ENCODE data around the gene SMG7. TPM values are rescaled to one million over a fixed set of nuclear protein-coding genes. Genes with fewer than 3 reads are reported as not detected.

Gene SMG7
- total RNA-seq, 4 donors from 2014 or later = 37.8 to 82.1 (median 58.9) TPM

DNA sequence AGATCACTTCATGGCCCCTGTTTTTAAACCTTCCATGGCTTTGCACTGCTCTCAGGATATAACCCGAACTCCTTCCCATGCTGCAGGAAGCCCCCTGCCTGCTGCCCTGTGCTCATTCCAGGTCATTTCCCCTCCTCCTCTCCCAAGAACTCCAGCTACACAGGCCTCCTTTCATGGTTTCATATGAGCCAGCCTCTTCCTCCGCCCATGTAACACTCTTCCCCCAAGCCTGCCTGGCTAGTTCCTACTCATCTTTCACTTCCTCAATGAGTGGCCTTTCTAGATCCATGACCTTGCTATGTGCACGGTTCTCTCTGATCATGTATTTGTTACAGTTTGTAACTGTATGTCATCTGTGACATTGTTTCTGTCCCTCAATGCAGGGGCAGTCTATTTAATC, 121.1 kb downstream of the SMG7 start:
- Histone ChIP-seq H3K27ac (no peak overlapping the region), H3K4me3 (replicated peaks in 1 of 3) (no peak overlapping the region), H3K27me3 (no peaks in the 10 kb centered on the region), H3K9me3 (no peaks in the 10 kb centered on the region), H3K4me1 (no peaks in the 10 kb centered on the region), H3K36me3 (no peaks in the 10 kb centered on the region)
- 51 to 57% methylated on average over 3 of the region's 3 CpGs for WGBS, 2 donors
- TF ChIP-seq POLR2A (IDR thresholded peaks at IDR 0.05) = no peak
- TF ChIP-seq, protein P1, sequence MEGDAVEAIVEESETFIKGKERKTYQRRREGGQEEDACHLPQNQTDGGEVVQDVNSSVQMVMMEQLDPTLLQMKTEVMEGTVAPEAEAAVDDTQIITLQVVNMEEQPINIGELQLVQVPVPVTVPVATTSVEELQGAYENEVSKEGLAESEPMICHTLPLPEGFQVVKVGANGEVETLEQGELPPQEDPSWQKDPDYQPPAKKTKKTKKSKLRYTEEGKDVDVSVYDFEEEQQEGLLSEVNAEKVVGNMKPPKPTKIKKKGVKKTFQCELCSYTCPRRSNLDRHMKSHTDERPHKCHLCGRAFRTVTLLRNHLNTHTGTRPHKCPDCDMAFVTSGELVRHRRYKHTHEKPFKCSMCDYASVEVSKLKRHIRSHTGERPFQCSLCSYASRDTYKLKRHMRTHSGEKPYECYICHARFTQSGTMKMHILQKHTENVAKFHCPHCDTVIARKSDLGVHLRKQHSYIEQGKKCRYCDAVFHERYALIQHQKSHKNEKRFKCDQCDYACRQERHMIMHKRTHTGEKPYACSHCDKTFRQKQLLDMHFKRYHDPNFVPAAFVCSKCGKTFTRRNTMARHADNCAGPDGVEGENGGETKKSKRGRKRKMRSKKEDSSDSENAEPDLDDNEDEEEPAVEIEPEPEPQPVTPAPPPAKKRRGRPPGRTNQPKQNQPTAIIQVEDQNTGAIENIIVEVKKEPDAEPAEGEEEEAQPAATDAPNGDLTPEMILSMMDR (IDR thresholded peaks at IDR 0.05) = no peak
- no peak for DNase-seq
- intact Hi-C loops (cut with DNase I) = no loop called here

- H3K36me3 ChIP-seq = no peaks in the 10 kb centered on the region
- intact Hi-C loops (cut with DNase I) = no loop called here
- H3K27me3 ChIP-seq = no peaks in the 10 kb centered on the region
- H3K9me3 ChIP-seq = no peaks in the 10 kb centered on the region
- WGBS, 2 donors = 94 to 96% methylated on average over 2 of the region's 2 CpGs
- no peak overlapping the region for H3K27ac ChIP-seq
- no peak overlapping the region for H3K4me3 ChIP-seq (replicated peaks in 1 of 3)
- no peak for TF ChIP-seq POLR2A (IDR thresholded peaks at IDR 0.05)
- TF ChIP-seq, protein P1 (IDR thresholded peaks at IDR 0.05) = no peak
- no peaks in the 10 kb centered on the region for H3K4me1 ChIP-seq
- DNase-seq = no peak
These were observed 123.2 kb downstream of the SMG7 start for GRCh38 chr1:183595537-183595936.

DNA sequence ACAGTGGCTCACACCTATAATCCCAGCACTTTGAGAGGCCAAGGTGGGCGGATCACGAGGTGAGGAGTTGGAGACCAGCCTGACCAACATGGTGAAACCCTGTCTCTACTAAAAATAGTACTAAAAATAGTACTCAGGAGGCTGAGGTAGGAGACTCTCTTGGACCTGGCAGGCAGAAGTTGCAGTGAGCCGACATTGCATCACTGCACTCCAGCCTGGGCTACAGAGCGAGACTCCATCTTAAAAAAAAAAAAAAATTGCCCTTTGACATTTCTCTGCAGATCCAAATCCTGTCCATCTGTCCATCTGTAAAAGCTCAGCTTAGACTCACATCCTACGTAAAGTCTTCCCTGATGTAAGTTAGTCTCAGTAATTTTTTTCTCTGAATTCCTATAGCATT, 124.2 kb downstream of the SMG7 start:
- Histone ChIP-seq H3K9me3 (no peaks in the 10 kb centered on the region), H3K36me3 (no peaks in the 10 kb centered on the region), H3K27ac (no peak overlapping the region), H3K4me1 (no peaks in the 10 kb centered on the region), H3K27me3 (no peaks in the 10 kb centered on the region), H3K4me3 (replicated peaks in 1 of 3) (no peak overlapping the region)
- intact Hi-C loops (cut with DNase I) = no loop called here
- 89 to 93% methylated on average over 5 of the region's 5 CpGs for WGBS, 2 donors
- TF ChIP-seq, protein P1 (IDR thresholded peaks at IDR 0.05) = no peak
- TF ChIP-seq POLR2A (IDR thresholded peaks at IDR 0.05) = no peak
- no peak for DNase-seq

- Histone ChIP-seq H3K27ac (no peak overlapping the region), H3K4me1 (no peaks in the 10 kb centered on the region), H3K27me3 (no peaks in the 10 kb centered on the region), H3K4me3 (replicated peaks in 1 of 3) (no peak overlapping the region), H3K9me3 (no peaks in the 10 kb centered on the region), H3K36me3 (no peaks in the 10 kb centered on the region)
- DNase-seq = no peak
- WGBS, 2 donors = 78 to 92% methylated on average over 5 of the region's 5 CpGs
- no peak for TF ChIP-seq POLR2A (IDR thresholded peaks at IDR 0.05)
- TF ChIP-seq, protein P1 (IDR thresholded peaks at IDR 0.05) = no peak
- intact Hi-C loops (cut with DNase I) = no loop called here
These were observed 125.5 kb downstream of the SMG7 start for GRCh38 chr1:183597656-183598347.

- WGBS, 2 donors = 69 to 74% methylated on average over 2 of the region's 2 CpGs
- Histone ChIP-seq H3K27ac (no peak overlapping the region), H3K4me1 (no peaks in the 10 kb centered on the region), H3K27me3 (no peaks in the 10 kb centered on the region), H3K36me3 (no peaks in the 10 kb centered on the region), H3K4me3 (replicated peaks in 1 of 3) (no peak overlapping the region), H3K9me3 (no peaks in the 10 kb centered on the region)
- intact Hi-C loops (cut with DNase I) = no loop called here
- DNase-seq = no peak
- TF ChIP-seq, protein P1 (IDR thresholded peaks at IDR 0.05) = no peak
- no peak for TF ChIP-seq POLR2A (IDR thresholded peaks at IDR 0.05)
These were observed 126.1 kb downstream of the SMG7 start for GRCh38 chr1:183598386-183598785.
